AG08395 (cell line): Measurements from ENCODE around the gene ITCH.
"Not testable (repeated sequence)": the region's sequence is repeated elsewhere in the genome, so short reads cannot be mapped to it uniquely, and the experiment has no call there.

Experiments used
- DNase-seq: peaks from one replicate; pipeline ENCODE4 v3.0.0; 2012; ENCODE audit warnings: mixed read lengths, low spot score

The ITCH gene

DNA sequence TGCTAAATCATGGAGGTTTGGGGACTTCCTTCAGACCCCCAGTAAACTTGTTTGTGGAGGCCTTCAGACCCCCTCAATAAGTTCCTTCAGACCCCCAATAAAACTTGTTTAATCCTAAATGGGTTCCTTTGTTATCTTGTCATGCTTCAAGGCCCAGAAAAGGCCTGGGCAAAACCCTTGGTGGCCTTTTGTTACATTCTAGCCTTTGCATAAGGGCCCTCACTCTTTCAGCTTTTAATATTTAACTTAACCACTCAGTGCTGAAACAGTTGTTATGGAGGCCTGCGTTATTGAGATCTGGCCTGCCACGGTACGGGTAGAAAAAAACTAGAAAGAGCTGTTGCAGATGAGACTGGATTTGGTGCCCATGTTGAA is 148.8 kb downstream of the ITCH start:
- no peak for DNase-seq

DNA sequence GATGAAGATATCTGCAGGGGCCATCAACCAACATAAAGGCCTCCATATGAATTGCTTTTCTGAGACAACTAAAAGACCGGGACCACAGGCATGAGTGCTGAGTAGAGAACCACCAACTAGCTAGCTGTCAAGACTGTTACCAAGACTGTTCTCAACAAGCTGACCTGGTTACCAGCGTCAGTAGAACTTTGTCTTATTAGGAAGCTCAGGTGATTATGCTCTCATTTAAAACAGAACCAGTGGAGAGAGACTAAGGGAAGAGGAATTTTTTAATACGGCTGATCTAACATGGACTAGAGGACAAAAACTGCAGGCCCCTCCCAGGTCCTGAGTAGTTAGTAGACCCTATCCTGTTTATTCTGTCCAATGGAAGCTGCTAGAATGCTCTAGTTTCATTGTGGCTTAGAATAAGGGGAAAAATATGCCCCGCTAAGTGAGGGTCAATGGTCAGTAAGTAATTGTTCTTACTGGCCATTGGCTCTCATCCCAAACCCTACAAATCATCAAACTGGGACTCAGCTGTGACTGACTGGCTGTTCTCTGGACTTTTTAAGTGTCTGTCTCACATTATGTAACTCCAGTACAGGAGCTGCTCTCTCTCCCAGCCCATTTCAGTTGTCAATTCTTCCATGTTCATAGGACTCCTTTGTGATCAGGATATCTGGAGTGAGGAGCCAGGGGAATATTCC is 149.3 kb downstream of the ITCH start:
- no peak for DNase-seq

DNA sequence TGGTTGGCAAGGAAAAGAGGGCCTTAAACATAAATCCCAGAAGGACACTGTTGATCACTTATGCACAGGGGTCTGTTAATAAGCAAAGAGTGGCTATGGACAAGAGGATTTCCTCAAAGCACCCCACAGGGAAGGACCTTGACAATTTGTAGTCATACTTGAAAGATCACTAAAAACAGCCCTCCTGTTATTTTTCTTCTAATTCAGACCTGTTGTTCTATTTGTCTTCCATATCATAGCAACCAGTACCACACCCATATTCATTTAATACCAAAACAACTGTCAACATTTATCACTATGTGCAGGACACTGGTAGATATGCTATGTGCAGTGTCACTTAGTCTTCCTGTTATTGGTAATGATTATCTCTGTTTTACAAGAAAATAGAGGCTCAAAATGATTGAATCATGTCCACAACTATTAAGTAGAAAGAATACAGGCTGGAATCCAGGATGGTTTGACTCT is 149.9 kb downstream of the ITCH start:
- no peak for DNase-seq

DNA sequence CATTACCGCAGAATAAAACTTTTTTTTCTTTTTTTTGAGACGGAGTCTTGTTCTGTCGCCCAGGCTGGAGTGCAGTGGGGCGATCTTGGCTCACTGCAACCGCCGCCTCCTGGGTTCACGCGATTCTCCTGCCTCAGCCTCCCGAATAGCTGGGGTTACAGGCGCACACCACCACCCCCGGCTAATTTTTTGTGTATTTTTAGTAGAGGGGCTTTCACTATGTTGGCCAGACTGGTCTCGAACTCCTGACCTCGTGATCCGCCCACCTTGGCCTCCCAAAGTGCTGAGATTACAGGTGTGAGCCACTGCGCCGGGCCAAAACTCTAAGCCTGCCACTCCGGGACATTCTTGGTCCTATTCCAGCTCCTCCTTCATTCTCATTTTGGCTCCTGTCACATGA is 151.0 kb downstream of the ITCH start:
- not testable (repeated sequence) for DNase-seq

DNA sequence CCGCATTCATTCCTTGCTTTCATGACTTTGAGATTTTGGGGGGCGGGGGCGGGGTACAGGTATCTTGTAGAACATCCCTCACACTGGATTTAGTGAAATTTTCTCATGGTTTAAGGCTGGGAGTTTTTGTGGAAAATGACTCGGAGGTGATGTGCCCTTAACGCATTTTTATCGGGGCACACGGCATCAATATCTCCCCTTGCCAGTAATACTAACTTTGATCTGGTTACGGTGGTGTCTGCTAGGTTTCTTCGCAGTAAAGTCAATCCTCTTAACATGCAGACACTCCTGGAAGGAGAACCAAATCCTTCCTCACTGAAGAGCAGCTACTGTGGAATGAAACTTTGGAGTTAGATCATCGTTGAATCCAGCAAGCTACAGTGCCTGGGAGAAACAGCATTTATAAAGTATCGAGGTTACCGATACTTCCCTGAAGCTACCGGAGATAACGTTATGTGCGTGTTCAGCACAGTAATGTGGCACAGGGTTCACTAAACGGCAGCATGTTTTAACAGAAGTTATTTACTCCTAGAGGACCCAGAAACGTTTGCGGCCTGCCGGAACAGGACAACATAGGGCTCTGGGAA is 151.9 kb downstream of the ITCH start:
- DNase-seq = no peak

DNA sequence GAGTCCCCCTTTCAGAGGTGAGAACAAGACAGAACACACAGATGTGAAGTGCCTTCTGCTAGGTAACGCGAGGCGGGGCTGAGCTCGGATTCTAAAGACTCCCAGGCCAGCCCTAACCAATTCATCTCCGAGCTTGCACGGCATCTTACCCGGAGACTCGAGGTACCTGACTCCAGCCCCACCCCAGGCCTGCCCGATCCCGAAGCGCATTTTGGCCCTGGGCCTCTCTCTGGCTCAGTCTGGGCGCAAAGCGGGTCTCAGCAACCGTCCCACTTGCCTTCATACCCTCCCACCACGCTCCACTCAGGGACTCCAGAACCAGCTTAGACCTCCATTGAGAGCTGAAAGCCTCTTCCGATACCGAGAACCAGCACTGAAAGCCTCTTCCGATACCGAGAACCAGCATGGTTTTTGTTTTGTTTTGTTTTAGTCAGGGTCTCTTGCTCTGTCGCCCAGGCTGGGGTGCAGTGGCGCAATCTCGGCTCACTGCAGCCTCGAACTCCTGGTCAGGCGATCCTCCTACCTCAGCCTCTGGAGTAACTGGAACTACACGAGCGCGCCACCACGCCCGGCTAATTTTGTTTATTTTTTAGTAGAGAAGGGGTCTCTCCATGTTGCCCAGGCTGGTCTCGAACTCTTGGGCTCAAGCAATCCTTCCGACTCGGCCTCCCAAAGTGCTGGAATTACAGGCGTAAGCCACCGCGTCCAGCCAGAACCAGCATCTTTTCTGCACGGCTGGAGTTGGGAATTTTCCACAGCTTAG is 152.6 kb downstream of the ITCH start:
- no peak for DNase-seq

DNA sequence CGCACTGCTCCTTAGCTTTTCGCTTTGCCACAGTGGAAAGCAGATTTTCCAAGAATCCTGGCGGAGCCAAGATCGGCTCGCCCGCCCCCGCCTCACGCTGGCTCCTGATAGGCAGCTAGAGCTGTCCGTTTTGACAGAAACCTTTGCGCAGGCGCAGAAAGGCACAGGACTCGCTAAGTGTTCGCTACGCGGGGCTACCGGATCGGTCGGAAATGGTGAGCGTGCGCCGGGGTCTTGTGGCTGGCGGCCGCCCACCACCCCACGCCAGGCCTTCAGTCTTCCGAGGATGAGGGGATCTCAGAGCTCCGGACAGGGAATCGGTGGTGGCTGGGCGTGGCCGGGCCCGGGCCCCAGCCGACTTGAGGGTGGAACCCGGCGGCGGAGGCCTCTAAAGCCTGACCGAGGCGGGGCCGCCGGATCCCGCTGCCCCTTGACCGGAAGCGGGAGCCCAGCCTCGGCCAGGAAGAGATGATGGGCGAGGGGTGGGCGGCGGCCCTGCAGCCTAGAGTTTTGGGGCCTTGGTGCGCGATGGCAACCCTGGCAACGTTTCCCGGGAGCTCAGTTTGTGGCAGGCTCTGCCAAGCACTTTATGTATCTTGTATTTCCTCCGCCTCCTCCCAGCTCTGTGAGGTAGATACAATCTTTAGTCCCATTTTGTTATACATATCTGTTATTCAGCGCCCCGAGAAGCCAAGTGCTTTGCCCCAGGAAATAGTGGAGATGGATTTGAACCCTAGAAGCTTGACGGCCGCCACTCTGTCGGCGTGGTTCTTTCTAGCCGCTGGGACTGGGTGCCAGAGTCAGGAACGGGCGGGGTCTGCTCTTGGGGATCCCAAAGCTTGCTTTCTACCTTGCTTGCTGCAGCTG is 153.4 kb downstream of the ITCH start, which contains the start of gene DYNLRB1:
TSS of gene DYNLRB1 (plus strand) at position 176 of the 867 bp plus-strand sequence. CDS start at position 213, 37 bp downstream.
- peak; percentile 98 for DNase-seq

DNA sequence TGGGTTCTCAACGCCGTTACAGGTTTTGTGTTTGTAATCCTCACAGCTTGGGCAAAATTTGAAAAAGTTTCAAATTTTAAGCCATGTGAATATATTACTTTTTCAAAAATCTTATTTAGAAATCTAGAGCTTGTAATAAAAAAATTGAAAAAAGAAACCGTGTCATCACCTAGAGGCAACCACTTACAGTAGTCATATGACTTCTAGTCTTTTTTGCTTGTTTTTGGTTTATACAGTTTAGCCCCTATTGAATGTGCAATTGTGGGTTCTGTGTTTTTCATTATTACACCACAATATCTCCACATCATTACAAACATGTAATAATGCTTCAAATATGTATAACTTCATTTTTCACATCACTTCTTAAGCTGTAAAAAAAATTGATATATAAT is 154.0 kb downstream of the ITCH start:
- no peak for DNase-seq

DNA sequence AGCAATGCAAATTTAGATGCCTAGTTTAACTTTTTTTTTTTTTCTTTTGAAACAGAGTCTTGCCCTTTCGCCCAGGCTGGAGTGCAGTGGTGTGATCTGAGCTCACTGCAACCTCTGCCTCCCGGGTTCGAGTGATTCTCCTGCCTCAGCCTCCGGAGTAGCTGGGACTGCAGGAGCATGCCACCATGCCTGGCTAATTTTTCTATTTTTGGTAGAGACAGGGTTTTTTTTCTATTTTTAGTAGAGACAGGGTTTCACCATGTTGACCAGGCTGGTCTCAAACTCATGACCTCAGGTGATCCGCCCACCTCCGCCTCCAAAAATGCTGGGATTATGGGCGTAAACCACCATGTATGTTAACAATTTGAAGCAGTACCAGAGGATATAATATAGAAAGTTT is 155.8 kb downstream of the ITCH start:
- DNase-seq = not testable (repeated sequence)

DNA sequence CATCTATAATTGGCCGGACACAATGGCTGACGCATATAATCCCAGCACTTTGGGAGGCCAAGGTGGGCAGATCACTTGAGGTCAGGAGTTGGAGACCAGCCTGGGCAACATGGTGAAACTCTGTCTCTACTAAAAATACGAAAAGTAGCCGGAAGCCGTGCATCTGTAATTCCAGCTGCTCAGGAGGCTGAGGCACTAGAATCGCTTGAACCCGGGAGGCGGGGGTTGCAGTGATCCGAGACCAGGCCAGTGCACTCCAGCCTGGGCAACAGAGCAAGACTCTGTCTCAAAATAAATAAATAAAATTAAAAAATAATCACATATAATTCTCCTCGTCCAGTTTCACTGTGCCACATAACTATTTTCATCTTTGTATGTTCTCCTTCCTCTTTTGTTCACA is 156.8 kb downstream of the ITCH start:
- DNase-seq = not testable (repeated sequence)

DNA sequence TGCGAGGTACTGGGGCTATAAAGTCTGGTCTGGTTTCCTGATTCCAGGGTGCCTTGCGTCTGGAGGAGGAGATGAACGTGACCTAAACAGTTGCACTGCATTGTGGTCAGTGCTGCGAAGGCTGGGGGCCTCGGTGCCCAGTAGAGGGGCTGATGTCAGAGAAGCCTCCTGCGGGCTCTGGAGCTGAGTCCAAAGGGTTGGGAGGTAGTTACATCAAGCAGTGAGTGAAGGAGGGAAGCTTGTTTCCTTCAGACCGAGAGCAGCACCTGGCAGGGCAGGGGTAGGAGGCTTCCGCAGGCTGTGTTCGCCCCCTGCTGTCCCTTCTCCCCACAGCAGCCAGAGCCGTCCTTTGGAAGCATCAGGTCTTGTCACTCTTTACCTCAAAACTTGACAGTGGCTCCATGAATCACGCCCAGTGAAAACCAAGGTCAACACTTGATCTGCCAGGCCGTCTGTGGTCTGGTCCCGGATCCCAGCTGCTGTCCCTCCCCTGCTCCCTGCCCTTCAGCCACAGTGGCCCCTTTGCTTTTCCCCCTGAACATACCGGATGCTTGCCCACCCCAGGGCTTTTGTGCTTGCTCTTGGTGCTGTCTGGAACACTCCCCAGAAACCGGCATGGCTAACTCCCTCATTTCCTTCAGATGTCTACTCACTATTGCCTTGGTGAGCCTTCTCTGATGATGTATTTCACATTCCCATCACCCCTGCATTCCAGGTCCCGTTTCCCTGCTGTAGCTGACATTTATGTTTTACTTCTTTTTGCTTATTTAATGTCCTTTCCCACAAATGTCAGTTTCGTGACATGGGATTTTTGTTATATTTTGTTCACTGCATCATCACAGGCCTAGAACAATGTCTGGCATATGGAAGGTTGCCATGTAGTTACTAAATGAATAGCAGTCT is 160.1 kb downstream of the ITCH start:
- peak; percentile 49 for DNase-seq

DNA sequence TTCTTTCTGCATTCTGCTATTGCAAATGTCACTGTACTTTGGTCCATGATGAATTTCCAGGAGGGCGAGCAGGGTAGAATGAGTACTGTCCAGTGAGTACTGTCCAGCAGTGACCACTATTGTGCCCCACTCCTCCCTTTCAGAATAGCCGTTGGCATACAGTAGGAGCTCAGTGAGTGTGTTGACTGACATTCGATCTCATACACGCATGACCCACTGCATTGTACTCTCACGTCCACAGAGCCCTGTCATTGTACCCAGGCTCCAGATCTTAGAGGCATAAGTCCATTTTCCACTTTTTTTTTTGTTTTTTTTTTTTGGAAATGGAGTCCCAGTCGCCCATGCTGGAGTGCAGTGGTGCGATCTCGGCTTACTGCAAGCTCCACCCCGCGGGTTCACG is 161.4 kb downstream of the ITCH start:
- no peak for DNase-seq

DNA sequence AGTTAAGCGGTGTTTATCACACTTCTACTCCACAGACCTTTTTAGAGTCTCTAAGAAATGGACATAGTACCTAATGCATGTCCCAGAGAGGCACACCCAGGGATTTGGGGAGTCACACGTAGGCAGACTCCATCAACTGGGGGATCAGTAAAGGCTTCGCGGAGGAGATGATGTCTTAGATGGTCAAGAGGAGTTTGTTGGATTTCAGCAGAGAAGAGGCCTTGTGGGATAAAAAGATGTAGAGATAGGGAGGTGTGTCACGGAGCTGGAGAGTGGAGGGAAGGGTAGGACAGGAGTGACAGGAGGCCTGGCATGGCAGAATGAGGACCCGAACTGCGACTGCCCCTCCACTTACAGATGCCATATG is 162.3 kb downstream of the ITCH start:
- no peak for DNase-seq

DNA sequence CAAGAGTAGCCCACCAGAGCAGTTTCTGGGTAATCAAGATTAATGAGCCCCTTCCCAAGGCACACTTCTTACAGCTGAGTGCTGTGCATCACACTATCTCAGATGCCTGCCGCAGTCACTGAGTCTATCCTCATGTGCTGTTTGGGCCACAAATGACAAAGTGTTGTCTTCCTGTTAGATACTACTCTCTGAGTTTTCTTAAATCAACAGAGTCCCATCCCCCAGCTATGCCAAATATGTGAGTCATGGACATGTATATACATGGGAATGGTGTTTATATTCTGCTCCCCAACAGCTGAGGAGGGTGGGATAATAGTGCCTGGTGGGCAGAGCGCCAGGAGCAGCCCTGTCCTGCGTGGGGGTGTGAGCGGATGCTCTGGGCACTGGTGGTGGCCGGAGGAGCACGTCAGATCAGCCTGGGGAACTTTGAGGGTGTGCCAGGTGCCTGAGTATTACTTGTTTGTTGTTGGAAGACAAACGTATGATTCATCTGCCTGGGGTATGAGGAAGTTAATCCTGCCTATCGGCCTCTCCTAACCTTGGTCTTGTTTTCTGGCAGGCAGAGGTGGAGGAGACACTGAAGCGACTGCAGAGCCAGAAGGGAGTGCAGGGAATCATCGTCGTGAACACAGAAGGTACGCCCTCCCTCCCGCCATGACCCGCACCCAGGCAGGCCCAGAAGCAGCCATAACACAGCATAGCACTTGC is 162.8 kb downstream of the ITCH start:
- DNase-seq = peak; percentile 97

DNA sequence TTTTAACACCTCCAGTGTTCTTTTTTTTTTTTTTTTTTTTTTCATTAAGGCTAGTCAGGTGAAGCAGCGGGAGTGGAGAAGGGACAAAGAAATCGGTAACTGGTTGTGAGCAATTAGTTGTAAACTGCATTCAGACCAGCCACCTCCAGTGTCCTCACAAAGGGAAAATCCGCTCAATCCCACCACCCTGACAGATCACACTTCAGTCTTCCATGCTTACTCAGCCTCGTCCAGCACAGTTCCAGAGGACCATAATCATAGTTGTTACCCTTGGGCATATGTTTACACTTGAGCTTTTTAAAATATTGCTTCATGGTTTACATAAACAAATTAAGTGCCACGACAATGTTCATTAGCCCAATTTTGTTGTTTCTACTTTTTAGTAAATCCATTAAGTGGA is 163.4 kb downstream of the ITCH start:
- DNase-seq = no peak

DNA sequence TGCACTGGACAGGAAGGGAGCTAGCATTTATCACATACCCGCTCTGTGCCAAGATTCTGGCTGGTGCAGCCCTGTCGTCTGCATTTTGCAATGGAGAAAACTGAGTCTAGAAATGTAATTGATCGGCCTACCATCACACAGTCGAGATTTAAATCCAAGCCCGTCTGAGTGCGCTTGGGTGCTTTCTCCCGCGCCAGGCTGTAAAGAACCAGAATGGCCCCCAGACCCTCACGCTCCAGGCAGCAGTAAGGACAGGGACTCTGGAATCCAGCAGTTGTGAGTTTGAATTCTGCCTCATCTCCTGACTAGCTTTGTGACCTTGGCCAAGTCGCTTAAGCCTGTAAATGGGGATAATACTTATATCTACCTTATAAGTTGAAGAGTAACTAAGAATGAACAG is 163.9 kb downstream of the ITCH start:
- no peak for DNase-seq

DNA sequence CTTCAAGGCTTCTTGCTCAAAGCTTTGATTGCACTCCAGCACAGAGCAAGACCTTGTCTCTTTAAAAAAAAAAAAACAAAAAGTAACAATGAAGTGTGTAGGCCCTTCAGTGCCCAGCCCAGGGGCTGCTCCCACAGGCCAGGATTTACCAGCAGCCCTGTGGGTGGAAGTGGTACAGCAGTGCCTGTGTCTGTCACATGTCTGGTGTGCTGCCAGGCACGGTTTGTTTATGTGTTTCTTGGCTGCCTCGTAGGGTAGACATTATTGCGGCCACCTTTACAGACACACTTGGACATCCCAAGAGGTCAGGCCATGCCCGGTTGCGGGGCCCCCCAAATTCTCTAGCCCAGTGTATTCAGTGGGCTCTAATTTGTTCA is 165.8 kb downstream of the ITCH start:
- DNase-seq = no peak

DNA sequence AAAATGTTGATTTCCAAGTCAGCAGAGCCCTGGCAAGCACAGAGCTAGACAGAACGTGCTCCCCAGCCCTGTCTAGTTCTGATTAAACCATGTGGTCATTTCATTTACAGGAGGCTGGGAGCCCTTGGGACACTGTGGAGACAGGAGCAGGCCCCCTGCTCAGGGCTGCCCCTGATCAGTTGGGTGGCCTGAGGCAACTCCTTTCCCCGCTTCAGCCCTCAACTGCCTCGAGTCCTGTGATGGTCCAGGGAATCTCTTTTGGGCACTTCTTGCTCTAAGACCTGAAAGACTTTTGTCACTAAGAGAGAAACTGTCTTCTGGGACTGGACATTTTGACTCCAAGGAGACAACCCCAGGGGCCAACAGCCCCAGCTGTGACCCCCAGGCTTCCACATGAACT is 166.7 kb downstream of the ITCH start:
- DNase-seq = no peak

DNA sequence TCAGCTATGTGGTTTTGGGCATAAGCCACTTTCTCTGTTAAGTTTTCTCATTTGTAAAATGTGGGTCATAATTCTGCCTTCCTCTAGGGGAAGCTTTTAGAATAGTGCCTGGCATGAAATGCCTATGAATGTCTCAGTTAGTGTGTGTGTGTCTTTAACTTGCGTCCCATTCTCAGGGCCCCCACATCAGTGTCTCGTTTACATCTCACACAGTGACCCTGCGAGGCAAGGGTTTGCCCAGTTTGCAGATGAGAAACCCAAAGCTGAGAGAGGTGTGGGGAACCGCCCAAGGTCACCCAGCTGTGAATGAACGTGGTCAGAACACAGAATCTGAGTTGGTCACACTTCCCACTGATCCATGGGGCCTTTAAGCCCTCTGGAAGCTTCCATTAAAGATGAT is 167.3 kb downstream of the ITCH start:
- no peak for DNase-seq

DNA sequence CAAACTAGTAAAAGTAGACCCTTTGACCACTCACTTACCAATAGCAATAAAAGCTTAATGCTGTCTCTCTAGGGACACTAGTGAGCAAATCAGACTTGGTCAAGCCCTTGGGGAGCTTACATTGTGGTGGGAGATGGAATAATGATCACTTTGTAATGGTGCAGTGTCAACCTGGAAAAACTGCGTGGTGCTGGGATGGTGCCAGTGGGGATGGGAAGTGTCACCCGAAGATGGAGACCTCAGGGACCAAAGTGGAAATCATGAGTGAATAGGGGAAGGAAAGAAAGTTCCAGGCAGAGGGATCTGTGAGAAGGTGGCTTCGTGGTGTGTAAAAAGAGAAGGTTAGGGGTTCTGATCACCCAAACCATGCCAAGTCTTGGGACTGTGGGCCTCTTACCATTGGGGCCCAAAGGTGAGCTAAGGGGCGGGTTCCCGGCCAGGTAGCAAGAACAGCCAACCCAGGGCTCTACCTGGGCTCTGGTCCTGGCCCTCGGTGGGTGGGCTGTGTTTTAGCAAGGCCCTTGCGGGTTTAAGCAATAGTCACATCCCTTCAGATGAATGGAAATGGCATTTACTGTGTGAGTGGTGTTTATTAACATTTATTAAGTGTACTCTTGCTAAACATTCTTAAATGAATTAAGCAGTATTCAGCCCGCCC is 168.7 kb downstream of the ITCH start:
- no peak for DNase-seq
